ENCODE results near the gene FBXO38. TPM values are rescaled to one million over a fixed set of nuclear protein-coding genes. Genes with fewer than 3 reads are reported as not detected.

The FBXO38 gene
- total and polyA plus RNA-seq, 9 of the 15 experiments (the other 6 are each of a cell fraction or from before 2014, with no cell fraction given) = 7.4 to 39.4 (median 29.3) TPM

- CTCF ChIA-PET (ENCODE audit: low intra/inter-chr PET ratio) = no interaction called here
- in situ Hi-C loops (cut with MboI) = loop anchor here (5.0 to 25.0 kb wide), 3 partner anchors 34 to 826 kb away; partner anchors contain the start of gene AFAP1L1
- no peak for TF ChIP-seq KDM1A (IDR thresholded peaks at IDR 0.05)
- no peak for TF ChIP-seq ZC3H8 (IDR thresholded peaks at IDR 0.05)
- TF ChIP-seq HMBOX1 (IDR thresholded peaks at IDR 0.05) = no peak
- no peak for TF ChIP-seq STAG1 (CRISPR knock-in tag; IDR thresholded peaks at IDR 0.05; ENCODE audit: borderline replicate concordance)
- no peak for TF ChIP-seq AFF1 (IDR thresholded peaks at IDR 0.05; ENCODE audit: low read depth in 1 of 2, partially characterized antibody in 2 of 2)
- TF ChIP-seq MEF2A (IDR thresholded peaks at IDR 0.05; ENCODE audit: control insufficient read depth, low read depth, low read length) = no peak
- no peak for TF ChIP-seq GATA2 (CRISPR knock-in tag; IDR thresholded peaks at IDR 0.05)
- TF ChIP-seq SOX6 (IDR thresholded peaks at IDR 0.05) = no peak
- TF ChIP-seq FOXK1 (CRISPR knock-in tag; IDR thresholded peaks at IDR 0.05; ENCODE audit: borderline replicate concordance) = no peak
Measured at GRCh38 chr5:148436029-148436428, 52.3 kb downstream of the FBXO38 start.

More at GRCh38 chr5:148436029-148436428, 52.3 kb downstream of the FBXO38 start:
- no TSS peak for BruUV-seq (replicated peaks)
- Histone ChIP-seq H3K4me2 (ENCODE audit: insufficient read depth, low read length) (no peak overlapping the region), H3K27me3 (ENCODE audit: control insufficient read depth in 2 of 2, insufficient read depth in 2 of 2, low read length in 2 of 2) (no peaks in the 10 kb centered on the region), H3K9ac (ENCODE audit: insufficient read depth in 1 of 2, low read depth in 2 of 2, low read length in 2 of 2) (no peak overlapping the region), H4K20me1 (replicated peaks; ENCODE audit: control insufficient read depth, insufficient read depth, low read length) (no peaks in the 10 kb centered on the region), H3K27ac (ENCODE audit: extremely low read depth, low read depth, low read length) (no peak overlapping the region), H3K36me3 (ENCODE audit: control insufficient read depth, insufficient read depth, low read length) (peaks cover 41% of the 10 kb centered on the region; the same call in 2 of the 3 replicates), H3K9me1 (ENCODE audit: control insufficient read depth, insufficient read depth, low read length) (no peaks in the 10 kb centered on the region), H3K4me3 (no peak overlapping the region), H3K9me3 (replicated peaks; ENCODE audit: control insufficient read depth, insufficient read depth, low read depth, low read length) (no peaks in the 10 kb centered on the region), H2AFZ (ENCODE audit: low read depth, low read length) (no peak overlapping the region), H3K4me1 (replicated peaks in 1 of 2; ENCODE audit: control insufficient read depth in 2 of 2, insufficient read depth in 2 of 2, low read length in 2 of 2) (no peaks in the 10 kb centered on the region), H3K79me2 (ENCODE audit: control insufficient read depth, insufficient read depth, low read length) (no peaks in the 10 kb centered on the region)
- DNase-seq (ENCODE audit: extremely low read depth in 1 of 4, low spot score in 3 of 4) (no peak), FAIRE-seq (no peak), ATAC-seq (no peak)
- WGBS (ENCODE audit: insufficient coverage, low coverage, missing lambda C conversion rate) = 92% methylated on average over 3 of the region's 3 CpGs
- intact Hi-C loops (cut with micrococcal nuclease) = no loop called here
- POLR2A ChIA-PET = no interaction called here

Measured in K562 (cell line).